ENCODE measurements around the gene PIEZO1.
"Not testable (repeated sequence)": the region's sequence is repeated elsewhere in the genome, so short reads cannot be mapped to it uniquely, and the experiment has no call there.

Gene PIEZO1

DNA sequence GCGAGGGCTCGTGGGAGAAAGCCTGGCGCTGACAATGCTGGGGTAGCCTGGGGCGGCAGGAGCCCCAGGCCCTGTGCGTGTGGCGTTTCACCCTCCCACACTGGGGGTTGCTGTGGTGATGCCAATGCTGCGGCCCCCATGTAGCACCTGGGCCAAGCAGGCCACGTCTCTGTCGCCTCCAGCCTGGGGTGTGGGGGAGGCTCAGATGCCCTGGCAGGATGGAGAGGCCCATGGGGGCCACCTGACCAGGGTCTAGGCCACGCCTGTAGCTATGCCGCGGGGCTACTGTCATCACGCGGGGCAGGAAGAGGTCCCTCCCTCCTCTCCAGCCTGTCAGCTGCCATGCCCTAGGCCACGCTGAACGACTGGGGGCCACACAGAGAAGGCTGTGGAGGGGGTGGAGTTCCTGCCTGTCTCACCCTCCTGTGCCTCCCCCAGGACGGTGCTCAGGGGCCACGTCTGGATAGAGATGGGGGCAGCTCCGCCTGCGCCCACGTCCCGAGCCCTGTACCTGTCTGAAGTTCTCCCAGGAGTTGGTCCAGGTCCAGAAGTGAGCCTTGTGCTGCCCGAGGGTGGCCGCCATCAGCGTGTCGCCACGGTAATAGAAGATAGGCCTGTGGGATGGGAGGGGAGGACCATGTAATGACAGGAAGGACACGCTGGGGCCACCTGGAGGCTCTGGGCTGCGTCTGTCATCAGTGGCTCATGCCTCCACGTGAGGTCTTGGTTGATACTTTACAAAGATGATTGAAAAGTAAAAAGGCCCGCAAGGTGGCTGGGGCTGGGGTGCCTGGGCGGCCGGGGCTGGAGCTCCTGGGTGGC is 39.4 kb upstream of the PIEZO1 start:
- Mint-ChIP-seq H3K4me1 (no peaks in the 10 kb centered on the region), H3K36me3 (ENCODE audit: low read depth) (peaks cover 5% of the 10 kb centered on the region), H3K27ac (no peak overlapping the region), H3K27me3 (ENCODE audit: low read depth) (no peaks in the 10 kb centered on the region), H3K4me3 (no peak overlapping the region), H3K9me3 (no peaks in the 10 kb centered on the region)
- TF ChIP-seq, protein P1, sequence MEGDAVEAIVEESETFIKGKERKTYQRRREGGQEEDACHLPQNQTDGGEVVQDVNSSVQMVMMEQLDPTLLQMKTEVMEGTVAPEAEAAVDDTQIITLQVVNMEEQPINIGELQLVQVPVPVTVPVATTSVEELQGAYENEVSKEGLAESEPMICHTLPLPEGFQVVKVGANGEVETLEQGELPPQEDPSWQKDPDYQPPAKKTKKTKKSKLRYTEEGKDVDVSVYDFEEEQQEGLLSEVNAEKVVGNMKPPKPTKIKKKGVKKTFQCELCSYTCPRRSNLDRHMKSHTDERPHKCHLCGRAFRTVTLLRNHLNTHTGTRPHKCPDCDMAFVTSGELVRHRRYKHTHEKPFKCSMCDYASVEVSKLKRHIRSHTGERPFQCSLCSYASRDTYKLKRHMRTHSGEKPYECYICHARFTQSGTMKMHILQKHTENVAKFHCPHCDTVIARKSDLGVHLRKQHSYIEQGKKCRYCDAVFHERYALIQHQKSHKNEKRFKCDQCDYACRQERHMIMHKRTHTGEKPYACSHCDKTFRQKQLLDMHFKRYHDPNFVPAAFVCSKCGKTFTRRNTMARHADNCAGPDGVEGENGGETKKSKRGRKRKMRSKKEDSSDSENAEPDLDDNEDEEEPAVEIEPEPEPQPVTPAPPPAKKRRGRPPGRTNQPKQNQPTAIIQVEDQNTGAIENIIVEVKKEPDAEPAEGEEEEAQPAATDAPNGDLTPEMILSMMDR (IDR thresholded peaks at IDR 0.05; ENCODE audit: unreplicated experiment in 3 of 3) = no peak

DNA sequence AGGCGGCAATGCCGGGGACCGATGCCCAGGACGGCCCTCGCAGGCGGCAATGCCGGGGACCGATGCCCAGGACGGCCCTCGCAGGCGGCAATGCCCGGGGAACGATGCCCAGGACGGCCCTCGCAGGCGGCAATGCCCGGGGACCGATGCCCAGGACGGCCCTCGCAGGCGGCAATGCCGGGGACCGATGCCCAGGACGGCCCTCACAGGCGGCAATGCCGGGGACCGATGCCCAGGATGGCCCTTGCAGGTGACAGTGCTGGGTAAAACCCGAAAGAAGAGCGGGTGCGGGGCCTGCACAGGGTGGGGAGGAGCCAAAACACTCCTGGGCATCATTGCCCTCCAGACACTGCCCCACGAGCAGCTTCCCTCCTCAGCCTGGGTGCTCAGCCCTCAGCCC is 38.6 kb upstream of the PIEZO1 start:
- H3K4me1 Mint-ChIP-seq; H3K27me3 Mint-ChIP-seq (ENCODE audit: low read depth); H3K9me3 Mint-ChIP-seq; H3K4me3 Mint-ChIP-seq; H3K27ac Mint-ChIP-seq; H3K36me3 Mint-ChIP-seq (ENCODE audit: low read depth): not testable (repeated sequence)

DNA sequence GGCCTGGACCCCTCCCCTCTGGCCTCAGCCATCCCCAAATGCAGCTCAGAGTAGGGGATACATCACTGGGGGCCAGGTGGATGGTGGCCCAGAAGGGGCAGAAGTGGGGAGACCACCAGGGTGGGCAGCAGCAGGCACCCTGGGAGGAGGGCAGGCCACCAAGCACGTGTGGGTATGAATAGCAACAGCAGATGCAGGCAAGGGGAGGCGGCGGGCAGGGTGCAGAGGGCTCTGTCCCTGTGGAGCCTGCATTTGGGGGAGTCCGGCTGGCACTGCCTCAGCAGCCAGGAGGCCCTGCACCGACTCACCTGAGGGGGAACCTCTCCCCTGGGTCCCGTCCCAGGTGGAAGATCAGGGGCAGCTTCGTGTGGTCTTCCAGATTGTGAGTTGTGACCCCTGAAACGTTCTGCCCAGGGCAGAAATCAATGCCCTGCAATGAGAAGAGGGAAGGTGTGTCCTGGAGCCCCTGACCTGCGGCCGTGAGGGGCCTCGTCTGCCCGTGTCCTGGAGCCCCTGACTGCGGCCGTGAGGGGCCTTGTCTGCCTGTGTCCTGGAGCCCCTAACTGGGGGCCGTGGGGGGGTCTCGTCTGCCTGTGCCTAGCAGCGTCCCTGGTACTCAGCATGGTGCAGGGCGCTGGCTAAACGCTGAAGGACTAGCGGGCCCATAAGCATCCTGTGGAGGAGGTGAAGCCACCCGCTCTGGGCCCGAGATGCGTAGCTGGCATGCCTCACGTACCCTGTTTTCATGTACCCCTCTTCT is 37.4 kb upstream of the PIEZO1 start:
- Mint-ChIP-seq H3K36me3 (ENCODE audit: low read depth) (peaks cover 5% of the 10 kb centered on the region), H3K27ac (no peak overlapping the region), H3K4me1 (no peaks in the 10 kb centered on the region), H3K9me3 (no peaks in the 10 kb centered on the region), H3K4me3 (no peak overlapping the region), H3K27me3 (ENCODE audit: low read depth) (no peaks in the 10 kb centered on the region)
- TF ChIP-seq, protein P1 (IDR thresholded peaks at IDR 0.05; ENCODE audit: unreplicated experiment in 3 of 3) = no peak

DNA sequence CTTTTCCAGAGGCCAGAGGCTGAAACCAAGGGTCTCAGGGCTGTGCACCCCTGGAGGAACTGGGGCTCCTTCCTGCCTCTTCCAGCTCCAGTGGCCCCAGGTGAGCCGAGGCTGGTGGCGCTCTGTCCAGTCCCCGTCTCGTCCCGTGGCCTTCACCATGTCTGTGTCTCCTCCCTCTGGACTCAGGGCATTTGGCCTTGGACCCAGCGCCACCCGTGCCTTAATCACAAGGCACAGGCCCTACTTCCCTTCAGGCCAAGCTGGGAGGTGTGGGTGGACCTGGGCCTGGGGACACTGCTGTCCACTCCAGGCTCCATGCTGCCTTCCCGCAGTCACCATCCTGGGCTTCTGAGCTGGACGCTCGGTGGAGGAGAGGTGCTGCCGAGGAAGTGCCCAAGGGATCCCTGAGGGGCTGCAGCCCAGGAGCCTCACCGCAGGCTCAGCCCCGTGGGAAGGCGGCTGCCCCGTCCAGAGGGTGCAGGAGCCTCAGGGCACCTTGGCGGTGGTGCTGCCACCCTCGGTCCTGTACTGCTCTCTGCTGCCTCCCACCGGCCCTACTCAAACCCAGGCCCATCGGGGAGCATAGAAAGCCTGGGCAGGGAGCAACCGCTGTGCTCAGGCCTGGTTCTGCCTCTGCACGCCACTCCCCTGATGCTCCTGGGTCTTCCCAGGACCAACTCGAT is 36.3 kb upstream of the PIEZO1 start:
- Mint-ChIP-seq H3K36me3 (ENCODE audit: low read depth) (peaks cover 5% of the 10 kb centered on the region), H3K9me3 (no peaks in the 10 kb centered on the region), H3K27ac (no peak overlapping the region), H3K4me3 (no peak overlapping the region), H3K27me3 (ENCODE audit: low read depth) (no peaks in the 10 kb centered on the region), H3K4me1 (no peaks in the 10 kb centered on the region)
- TF ChIP-seq, protein P1 (IDR thresholded peaks at IDR 0.05; ENCODE audit: unreplicated experiment in 3 of 3) = no peak

DNA sequence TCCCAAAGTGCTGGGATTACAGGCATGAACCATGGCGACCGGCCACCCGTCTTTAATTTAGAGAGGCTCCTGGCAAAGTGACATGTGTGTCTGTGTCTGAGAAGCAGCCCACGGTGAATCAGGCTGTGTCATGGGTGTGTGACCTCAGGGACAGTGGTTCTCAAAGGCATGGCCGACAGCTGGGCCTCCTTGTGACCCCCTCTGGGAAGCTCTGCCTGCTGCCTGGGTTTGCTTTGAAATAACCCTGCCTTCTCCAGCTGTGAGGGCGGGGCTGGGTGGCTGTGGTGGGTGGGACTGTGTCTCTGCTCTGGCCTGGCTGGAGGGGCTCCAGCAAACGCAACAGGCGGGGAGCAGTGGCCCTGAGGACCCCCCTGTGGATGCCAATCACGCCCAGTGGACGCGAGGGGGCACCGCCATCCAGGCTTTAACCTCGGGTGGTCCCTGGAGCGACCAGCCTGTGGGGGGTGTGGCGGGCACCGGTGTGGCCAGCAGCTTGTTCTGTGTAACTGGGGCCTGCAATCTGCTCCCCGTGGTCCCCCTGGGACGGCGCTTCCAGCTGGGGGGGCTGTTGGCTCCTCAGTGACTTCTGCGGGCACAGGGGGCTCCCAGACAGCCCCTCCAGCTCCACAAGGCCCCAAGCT is 35.5 kb upstream of the PIEZO1 start:
- no peak overlapping the region for H3K27ac Mint-ChIP-seq
- no peaks in the 10 kb centered on the region for H3K4me1 Mint-ChIP-seq
- TF ChIP-seq, protein P1 (IDR thresholded peaks at IDR 0.05; ENCODE audit: unreplicated experiment in 3 of 3) = no peak

DNA sequence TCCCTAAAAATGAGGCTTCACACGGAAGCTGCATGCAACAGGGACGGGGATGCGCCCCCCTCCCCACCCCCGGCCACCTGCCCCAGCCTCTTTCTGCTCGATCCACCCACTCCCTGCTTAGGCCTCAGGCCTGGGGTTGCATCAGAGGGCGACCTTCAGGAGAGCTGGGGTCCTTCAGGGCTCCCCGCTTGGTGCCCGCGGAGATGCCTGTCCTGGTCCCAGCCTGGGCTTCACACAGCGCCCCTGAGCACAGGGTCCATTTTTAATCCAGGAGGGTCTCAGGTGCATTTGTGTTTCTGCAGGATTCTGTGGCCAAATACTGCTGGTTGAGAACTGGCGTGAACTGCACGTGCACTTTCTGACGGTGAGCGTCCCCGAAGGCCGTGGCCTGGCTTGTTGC is 34.1 kb upstream of the PIEZO1 start:
- TF ChIP-seq, protein P1 (IDR thresholded peaks at IDR 0.05; ENCODE audit: unreplicated experiment in 3 of 3) = no peak
- peaks cover 5% of the 10 kb centered on the region for H3K36me3 Mint-ChIP-seq (ENCODE audit: low read depth)
- H3K9me3 Mint-ChIP-seq = no peaks in the 10 kb centered on the region
- H3K4me3 Mint-ChIP-seq = no peak overlapping the region
- H3K27ac Mint-ChIP-seq = no peak overlapping the region
- H3K27me3 Mint-ChIP-seq (ENCODE audit: low read depth) = no peaks in the 10 kb centered on the region
- H3K4me1 Mint-ChIP-seq = no peaks in the 10 kb centered on the region

More for the DNA sequence above, 35.5 kb upstream of the PIEZO1 start:
- Mint-ChIP-seq H3K36me3 (ENCODE audit: low read depth) (peaks cover 5% of the 10 kb centered on the region), H3K9me3 (no peaks in the 10 kb centered on the region), H3K27me3 (ENCODE audit: low read depth) (no peaks in the 10 kb centered on the region), H3K4me3 (no peak overlapping the region)

Measured in nephron (organoid).